Glomerular endothelial cell (primary cell): ENCODE data around the gene ARHGEF26. TPM values are rescaled to one million over a fixed set of nuclear protein-coding genes. Genes with fewer than 3 reads are reported as not detected.

Source experiments
- DNase-seq: peaks from one replicate; pipeline ENCODE4 v3.0.0-alpha.2; 2011; ENCODE audit warnings: low read depth, low spot score; ENCODE audit errors: extremely low read depth
- total RNA-seq: library from RNA; depleted of rRNA; stranded (reverse); fragments of >200 nt; gene quantifications from 2 replicates; pipeline ENCODE4 v1.2.3, GENCODE V29; 2015

ARHGEF26 gene
- total RNA-seq, 1 donor from 2014 or later, result 4.6 TPM

DNA sequence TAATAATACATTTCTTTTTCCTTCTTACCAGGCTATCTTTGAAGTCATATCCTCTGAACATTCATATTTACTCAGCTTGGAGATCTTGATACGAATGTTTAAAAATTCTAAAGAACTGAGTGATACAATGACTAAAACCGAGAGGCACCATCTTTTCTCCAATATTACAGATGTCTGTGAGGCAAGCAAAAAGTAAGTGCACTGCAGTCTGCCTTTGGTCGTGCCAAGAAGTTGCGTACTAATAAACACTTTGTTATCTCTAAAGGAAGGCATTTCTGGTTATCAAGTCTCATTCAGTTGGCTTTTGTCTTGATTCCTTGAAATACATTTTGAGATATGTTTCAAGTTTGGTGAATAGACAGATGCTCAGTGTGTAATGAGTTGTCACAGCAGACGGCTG is 31.6 kb downstream of the ARHGEF26 start:
- DNase-seq, result no peak

- DNase-seq, result no peak
These were observed 35.3 kb downstream of the ARHGEF26 start for GRCh38 chr3:154156530-154156929.

DNA sequence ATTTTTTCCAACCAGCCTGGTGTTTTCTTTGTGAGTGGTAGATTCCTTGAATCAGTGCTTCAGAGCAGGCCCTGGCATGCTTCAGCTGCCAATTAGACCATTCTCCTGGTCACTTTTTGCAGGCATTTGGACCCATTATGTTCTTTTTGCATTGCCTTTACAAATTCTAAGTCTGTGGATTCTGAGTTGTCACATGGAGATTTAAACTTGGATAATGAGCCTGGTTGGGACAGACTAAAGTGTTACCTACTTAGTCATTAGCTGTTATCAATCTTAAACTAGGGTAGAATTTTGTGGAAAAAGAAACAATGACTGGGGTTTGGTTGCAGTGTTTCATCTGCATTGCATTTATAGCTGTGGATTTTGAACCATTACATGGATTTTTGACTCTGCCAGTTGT is 40.6 kb downstream of the ARHGEF26 start:
- DNase-seq, result no peak

DNA sequence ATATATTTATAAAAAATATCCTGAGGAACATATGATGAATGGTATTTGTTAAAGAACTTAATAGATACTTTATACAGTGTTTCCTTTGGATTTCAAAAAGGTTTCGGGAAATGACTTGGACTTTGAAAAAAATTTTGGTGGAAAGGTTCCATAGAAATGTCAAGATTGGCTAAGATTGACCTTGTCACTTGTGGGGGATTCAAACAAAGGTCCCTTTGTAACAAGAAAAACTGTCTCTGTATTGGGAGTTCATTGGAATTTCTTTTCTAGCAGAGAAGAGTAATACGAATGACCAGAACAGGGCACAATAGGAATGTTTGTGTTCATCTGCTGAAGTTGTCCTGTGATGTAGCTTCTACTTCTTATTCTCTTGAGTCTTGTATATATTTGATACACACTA is 43.2 kb downstream of the ARHGEF26 start:
- DNase-seq, result no peak

GRCh38 chr3:154168998-154169795 is 48.0 kb downstream of the ARHGEF26 start:
- DNase-seq, result no peak

DNA sequence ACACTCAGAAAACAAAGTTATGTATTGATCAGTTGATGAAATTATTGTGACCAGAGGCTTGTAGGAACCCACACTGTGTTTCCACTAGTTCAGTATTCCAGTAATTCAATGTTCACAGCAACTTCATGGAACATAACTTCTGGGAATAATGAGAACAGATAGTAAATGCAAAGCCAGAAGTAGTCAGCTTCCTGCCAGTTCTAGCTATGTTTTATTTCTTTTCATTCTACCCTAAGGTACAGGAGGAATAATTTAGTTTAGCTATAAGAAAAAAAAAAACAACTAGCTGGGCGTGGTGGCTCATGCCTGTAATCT is 48.6 kb downstream of the ARHGEF26 start:
- DNase-seq, result no peak

DNA sequence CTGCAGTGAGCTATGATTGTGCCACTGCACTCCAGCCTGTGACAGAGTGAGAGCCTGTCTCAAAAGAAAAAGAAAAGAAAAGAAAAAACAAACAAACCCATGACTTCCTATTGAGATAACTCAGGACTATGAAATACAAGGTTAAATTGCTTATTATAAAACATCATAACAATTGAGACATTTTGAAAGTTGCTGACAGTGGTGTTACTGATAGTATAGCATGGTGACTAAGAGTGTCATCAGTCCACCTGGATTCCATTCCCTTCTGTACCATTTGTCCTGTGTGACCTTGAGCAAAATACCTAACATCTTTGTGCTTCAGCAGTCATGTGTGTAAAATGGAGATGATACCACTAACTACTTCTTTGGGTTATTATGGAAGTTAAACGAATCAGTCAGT is 49.1 kb downstream of the ARHGEF26 start:
- DNase-seq, result no peak

- no peak for DNase-seq
These were observed 53.9 kb downstream of the ARHGEF26 start for GRCh38 chr3:154175041-154175440.

GRCh38 chr3:154176036-154176435 is 54.8 kb downstream of the ARHGEF26 start:
- no peak for DNase-seq

DNA sequence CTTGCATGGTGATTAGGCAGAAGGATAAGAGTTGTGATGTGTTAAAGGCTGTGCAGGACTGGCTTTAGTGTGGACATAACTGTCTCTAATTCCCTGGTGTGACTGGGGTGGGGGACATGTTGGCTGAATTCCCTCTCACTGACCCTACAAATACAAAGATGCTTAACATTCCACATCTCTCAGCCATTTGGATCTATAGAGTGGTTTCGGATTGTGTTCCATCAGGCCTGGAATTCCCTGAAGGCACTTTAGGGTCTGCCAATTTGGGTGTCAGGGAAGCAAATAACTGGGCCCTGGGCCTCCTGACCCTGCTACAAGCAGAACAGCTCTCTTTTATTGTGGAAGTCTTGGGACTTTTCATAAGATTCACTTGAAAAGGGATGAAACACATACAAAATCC is 56.2 kb downstream of the ARHGEF26 start:
- DNase-seq, result no peak

GRCh38 chr3:154178172-154178571 is 57.0 kb downstream of the ARHGEF26 start:
- DNase-seq, result no peak

GRCh38 chr3:154180836-154181691 is 59.9 kb downstream of the ARHGEF26 start:
- DNase-seq, result no peak

DNA sequence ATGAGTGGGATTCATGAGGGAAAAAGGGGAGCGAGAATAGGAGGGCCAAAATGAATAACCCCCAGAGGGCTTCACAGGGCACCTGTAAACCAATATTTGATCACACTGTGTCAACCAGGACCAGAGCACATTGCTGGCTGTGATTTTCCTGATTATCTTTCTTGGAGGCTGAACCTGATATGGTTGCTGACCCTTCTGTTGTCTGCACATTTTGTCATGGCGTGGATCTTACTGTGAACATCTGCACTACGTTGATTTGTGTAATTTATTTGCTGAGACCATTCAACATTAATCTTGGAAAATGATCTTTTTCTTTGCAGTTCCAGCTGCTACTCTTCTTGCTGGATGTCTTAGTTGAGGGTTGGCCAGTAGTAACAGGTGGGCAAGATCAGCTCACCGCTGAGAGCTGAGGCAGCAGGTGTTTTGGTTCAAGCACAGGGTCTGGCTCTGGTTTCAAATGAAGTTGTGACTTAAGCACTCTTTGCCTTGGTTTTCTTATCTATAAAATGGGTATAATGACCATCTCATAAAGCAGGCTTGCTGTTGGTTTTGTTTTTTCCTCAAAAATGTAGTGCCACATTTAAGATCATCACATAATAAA is 61.2 kb downstream of the ARHGEF26 start:
- no peak for DNase-seq

DNA sequence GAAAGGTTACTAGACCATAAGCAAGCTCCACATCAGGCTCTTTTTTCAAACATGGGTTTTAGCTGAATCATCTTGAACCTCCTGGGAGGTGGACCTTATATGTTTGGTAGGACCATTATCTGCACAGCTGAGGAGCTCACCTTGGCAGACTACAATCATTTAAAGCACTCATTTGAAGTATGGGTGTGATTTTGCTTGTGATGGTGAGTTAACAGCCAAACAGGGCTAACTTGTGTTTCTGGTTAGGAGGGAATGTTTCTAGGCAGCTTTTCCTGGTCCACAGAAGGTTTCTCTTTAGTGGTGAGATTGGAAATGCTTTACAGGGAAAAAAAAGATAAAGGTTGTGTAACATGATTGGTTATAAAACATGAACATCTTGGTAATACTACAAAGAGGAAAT is 61.8 kb downstream of the ARHGEF26 start:
- no peak for DNase-seq

GRCh38 chr3:154184582-154184981 is 63.4 kb downstream of the ARHGEF26 start:
- no peak for DNase-seq

DNA sequence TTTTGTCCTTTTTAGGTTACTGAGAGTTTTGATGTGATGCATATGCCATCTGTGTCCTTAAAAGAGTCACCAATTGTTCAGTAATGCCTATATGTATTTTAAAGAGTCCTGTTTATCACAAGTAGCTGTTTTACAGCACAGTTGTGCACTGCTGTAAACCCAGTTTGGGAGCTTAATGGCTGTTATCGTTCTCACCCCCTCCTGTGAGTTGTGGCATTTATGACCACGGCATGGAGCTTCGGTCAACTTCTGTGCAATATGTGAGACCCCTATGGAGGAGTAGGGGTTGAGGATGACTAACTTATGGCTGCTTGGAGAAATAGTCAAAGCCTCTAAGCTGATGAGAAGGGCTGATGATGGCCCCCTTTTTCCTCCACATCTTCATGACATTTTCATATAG is 67.2 kb downstream of the ARHGEF26 start:
- no peak for DNase-seq

- DNase-seq, result no peak
These were observed 67.7 kb downstream of the ARHGEF26 start for GRCh38 chr3:154188846-154189245.

- no peak for DNase-seq
These were observed 70.3 kb downstream of the ARHGEF26 start for GRCh38 chr3:154191520-154191919.

DNA sequence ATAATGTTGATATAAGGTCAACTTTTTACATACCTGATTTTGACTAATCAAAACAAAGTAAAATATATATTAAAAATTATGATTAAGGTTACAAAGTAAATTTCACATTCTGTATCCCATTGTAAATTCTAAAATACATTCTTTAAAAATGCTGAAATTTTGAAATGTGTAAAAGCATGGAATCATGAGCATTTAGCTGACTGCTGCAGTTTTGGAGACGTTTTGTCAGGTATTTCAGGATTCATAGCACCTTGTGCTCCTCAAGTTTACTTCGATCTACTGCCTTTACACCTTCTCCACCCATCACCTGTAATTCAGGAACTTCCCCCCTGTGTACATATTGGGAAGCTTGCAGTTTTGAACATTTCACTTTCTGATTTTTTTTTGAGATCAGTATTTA is 71.0 kb downstream of the ARHGEF26 start:
- no peak for DNase-seq

GRCh38 chr3:154193000-154193615 is 71.9 kb downstream of the ARHGEF26 start:
- DNase-seq, result no peak

- DNase-seq, result no peak
These were observed 73.7 kb downstream of the ARHGEF26 start for GRCh38 chr3:154194877-154195276.
